ENCODE measurements around the gene SYS1.

- TF ChIP-seq POLR2A (IDR thresholded peaks at IDR 0.05), result no peak
- no peak for TF ChIP-seq CTCF (IDR thresholded peaks at IDR 0.05)
Observed at GRCh38 chr20:45313943-45314342, 49.0 kb upstream of the SYS1 start.
